Jurkat, Clone E6-1 (cell line): ENCODE data around the gene WWOX.

ENCODE experiments used
- DNase-seq: peaks from one replicate; pipeline ENCODE4 v3.0.0-alpha.2; 2011; ENCODE audit warnings: low read depth, low spot score
- H3K4me3 ChIP-seq: 2 replicates; pipeline ENCODE4 v1.5.1; 2011; ENCODE audit warnings: mild to moderate bottlenecking, low read length, control low read depth, moderate library complexity

Gene WWOX

DNA sequence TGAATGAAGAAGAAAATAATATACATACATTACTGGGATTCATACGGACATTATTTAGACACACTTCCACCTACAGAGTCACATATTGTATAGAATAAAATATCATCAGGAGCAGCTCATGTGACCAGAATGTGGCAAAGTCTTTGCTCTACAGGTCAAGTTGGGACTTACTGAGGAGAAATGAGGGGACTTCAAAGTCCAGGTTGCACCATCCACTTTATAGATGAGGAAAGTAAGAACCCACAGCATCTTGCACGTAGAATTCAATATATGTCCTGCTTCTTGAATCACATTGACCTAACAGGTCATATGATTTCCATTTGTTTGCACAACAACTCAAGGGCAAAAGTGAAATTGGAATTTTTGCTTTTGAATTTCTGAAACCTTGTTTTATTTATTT lies 524.3 kb downstream of the WWOX start:
- no peak for DNase-seq
- H3K4me3 ChIP-seq: no peak overlapping the region

DNA sequence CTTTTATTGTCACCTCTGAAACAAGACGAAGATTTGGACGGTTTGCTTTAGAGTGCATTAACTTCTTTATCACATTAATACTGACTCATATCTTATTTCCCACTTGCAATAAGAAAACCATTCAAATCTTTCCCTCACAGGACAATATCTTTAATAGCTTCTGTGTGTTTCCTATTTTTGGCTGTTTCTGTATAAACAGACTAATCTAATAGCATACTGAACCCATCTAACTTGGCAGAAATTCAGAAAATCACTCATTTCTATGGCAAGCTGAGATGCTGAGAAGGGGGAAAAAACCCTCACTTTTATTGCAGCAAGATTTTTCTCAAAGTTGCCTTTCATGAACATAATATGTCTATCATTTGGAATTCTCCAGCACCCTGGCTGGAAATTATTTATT lies 524.9 kb downstream of the WWOX start:
- no peak for DNase-seq
- no peak overlapping the region for H3K4me3 ChIP-seq

DNA sequence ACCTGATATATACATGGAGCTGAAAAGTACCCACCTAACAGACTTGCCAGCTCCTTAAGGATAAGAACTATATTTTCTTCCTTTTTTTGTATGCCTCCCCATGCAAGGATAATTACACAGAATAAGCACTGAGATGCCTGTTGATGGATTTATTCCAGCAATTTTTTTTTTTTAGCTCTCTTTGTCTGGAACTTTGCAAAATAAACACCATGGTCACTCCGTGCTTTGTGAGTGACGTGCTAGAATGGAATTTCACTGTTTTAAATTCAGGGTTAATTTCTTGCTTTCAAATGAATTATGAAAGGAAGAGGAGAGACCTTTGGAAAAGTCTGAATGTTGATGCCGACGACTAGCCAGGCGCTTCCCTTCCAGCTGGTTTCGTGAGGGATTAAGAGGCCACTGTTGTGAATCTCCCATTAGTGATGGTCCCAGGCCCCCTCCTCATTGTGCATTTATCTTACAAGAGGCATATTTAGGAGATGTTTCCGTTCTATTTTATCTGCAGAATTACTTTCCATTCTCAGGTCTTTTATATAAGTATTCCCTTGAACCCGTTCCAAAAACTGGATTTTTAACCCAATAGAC lies 529.1 kb downstream of the WWOX start:
- H3K4me3 ChIP-seq: no peak overlapping the region
- DNase-seq: no peak

DNA sequence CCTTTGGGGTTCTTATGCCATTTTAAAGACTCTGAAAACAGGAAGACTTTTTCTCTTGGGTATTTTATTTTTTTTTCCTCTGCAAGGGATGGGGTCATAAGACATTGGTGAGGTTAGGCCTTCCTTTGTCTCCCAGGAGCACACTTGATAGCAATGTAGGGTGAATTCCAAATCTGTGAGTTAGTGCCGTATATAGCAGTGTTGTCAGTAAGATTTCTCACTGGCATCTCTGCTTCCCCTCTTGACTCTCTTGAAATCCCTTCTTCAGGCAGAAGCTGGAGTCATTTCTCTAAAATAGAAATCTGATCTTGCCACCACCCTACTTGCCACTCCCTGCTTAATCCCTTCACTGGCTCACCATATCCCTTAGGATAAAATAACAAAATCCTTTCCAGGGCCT lies 529.7 kb downstream of the WWOX start:
- no peak for DNase-seq
- H3K4me3 ChIP-seq: no peak overlapping the region

DNA sequence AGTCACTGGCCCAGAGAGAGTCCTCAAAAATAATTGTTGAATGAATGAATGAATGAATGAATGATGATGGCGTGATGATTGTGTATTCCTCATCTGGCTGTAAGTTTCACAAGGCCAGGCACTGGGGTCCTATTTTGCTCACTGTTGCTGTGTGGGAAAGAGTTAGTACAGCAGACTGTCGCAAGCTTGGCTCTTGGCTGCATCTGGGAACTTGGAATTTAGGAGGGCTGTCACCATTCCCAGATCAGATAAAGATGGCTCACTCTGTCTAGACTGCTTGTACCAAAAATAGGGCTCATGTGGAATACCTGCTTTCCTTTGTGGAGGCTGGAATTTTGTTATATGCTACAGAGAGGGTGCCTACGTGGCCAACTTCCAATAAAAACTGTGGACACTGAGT lies 530.6 kb downstream of the WWOX start:
- DNase-seq: no peak
- H3K4me3 ChIP-seq: no peak overlapping the region

GRCh38 chr16:78633551-78633950 lies 534.1 kb downstream of the WWOX start:
- DNase-seq: no peak
- no peak overlapping the region for H3K4me3 ChIP-seq

DNA sequence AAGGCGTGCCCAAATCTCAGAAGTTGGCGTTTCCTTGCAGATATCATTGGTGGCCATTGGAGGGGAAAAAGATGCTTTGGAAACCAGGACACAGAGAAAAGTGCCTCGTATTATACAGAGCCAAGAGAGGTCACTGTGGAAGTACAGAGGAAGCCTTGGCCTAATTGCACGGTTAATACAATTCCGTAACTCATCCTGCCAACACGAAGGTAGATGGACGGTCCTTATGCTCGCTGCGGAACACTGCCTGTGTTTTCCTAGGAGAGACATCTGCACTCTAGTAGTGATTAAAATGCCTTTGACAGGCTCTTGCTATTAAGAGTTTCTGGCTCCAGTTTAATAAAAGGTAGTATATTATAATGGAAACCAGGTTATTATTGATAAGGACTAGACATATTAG lies 536.4 kb downstream of the WWOX start:
- no peak for DNase-seq
- no peak overlapping the region for H3K4me3 ChIP-seq

DNA sequence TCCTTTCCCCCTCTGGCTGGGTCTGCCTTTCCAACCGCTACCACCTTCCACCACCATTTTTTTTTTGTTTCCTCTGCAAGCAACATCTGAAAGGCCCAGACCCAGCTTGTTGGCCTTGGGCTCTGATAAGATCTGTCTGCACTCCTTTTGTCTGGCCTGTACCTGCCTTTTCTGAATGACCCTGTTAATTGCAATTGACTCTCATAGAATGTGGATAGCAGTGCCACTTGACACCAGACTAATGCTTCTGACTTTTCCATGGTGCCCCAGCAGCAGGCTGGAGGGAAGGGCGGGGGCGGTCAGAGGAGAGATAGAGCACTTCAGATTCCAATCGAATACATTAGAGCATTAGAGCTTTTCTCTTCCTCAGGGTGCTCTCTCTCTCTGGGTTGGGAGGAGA lies 538.9 kb downstream of the WWOX start:
- DNase-seq: no peak
- no peak overlapping the region for H3K4me3 ChIP-seq

DNA sequence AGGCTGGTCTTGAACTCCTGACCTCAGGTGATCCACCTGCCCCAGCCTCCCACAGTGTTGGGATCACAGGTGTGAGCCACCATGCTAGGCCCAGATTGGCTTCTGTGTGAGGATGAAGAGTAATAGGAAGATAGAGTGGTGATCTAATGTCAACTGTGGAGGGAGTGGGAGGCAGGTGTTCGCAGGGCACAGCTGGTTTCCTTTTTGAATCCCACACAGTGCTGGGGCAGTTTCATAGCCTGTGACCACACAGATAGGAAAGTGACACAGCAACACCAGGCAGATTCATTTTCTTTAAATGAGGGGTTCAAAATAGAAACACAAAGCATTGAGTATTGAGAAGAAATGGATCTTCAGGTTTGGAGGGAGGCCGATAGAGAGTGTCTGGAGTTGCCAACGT lies 540.3 kb downstream of the WWOX start:
- no peak overlapping the region for H3K4me3 ChIP-seq
- DNase-seq: no peak

DNA sequence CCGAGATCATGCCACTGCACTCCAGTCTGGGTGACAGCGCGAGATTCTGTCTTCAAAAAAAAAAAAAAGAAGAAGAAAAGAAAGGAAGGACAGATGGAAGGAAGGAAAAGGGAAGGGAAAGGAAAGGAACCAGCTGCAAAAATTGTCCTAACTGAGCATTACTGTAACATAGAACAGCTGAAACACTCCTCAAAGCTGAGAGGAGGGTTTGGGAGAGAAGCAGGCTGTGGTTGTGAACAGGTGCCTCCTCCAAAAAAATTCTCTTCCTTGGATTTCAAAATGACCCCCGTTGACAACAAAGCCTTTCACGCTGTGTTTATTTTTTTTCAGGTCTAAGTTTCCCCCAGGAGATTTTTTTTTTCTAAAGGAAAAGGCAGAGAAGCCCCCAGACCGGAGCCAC lies 541.4 kb downstream of the WWOX start:
- H3K4me3 ChIP-seq: no peak overlapping the region
- DNase-seq: no peak

- H3K4me3 ChIP-seq: no peak overlapping the region
- no peak for DNase-seq
Measured at GRCh38 chr16:78641433-78641832, 542.0 kb downstream of the WWOX start.

- no peak overlapping the region for H3K4me3 ChIP-seq
- no peak for DNase-seq
Measured at GRCh38 chr16:78642621-78643285, 543.3 kb downstream of the WWOX start.

DNA sequence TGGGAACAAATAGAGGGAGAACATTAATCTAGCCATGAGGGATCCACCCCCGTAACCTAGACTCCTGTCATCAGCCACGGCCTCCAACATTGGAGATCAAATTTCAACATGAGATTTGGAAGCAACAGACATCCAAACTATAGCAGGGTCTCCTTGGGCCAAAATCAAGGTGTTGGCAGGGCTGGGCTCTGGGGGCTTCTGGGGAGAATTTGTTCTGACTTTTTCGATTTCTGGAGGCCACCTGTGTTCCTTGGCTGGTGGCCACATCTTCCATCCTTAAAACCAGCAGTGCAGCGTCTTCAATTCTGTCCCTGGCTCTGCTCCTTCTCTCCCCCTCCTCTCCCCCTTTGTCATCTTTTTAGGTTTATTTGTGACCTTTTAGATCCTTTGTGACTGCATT lies 546.2 kb downstream of the WWOX start:
- H3K4me3 ChIP-seq: no peak overlapping the region
- no peak for DNase-seq

GRCh38 chr16:78647019-78647418 lies 547.6 kb downstream of the WWOX start:
- DNase-seq: no peak
- no peak overlapping the region for H3K4me3 ChIP-seq

GRCh38 chr16:78647491-78647890 lies 548.0 kb downstream of the WWOX start:
- no peak for DNase-seq
- no peak overlapping the region for H3K4me3 ChIP-seq

GRCh38 chr16:78648517-78648916 lies 549.1 kb downstream of the WWOX start:
- no peak for DNase-seq

DNA sequence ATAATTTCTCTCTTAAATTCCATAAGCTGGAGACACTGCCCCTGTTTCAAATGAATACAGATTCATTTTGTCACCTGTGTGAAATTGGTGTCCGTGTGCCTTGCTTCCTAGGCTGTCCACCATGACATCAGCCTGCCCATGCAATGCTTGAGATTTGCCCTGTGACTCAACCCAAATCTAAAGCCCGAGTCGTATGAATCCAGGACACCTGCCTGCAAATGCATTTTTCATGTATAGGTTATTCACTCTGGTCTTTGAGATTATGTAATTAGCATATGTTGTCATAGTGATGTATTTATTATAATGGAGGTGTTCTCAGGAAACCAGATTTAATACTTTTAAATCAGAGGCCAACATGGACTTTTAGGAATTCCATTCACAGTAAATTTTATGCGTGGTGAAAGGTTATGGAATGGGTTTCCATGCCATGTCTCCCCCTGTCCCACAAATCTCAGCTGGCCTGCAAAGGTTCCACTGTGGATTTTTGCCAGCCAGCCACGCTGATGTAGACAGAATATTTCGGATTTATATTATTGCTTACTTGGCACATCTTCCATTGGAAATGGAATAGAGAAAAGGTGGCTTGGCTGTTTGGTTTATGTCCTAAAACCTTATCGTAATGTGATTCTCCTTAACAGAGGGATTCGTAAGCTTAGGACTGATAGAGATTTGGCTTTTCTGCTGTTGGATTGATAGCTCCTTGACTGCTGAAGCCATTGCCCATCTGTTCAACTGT lies 551.1 kb downstream of the WWOX start:
- H3K4me3 ChIP-seq: no peak overlapping the region
- no peak for DNase-seq

More at GRCh38 chr16:78648517-78648916, 549.1 kb downstream of the WWOX start:
- H3K4me3 ChIP-seq: no peak overlapping the region

GRCh38 chr16:78654929-78655328 lies 555.5 kb downstream of the WWOX start:
- DNase-seq: no peak
- no peak overlapping the region for H3K4me3 ChIP-seq

DNA sequence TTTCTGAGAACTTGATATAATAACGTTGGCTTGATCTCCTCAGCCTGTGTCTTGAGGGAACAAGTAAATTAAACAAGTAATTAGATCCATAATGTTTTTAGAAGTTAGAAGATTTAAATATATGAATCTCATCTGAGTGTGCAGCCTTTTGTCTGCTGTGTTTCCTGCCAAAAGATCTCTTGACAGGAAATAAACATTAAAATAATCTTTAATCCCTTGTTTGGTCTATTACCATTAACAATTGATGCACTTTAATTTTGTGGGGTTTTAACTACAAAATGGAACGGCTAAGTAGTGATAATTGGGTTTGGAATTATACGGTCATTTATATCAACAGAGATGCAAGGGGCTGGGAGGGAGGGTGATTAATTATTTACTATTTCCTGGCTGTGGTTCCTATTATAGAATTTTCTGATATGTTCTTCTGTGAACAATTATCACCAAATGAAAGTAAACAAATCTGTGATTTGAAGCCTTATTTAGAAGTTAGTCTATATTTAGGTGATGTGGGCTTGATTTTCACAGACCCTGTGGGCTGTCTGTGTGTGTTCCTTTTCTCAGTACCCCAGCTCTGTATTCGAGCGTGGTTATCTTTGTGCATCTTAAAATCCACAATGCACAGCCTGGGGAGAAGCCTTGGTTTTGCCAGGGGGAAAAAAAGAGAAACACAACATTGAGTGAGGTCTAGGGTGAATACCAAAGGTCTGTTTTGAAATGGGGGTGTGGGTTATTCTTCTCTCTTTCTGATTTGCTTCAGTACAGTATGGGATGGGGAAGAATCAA lies 556.1 kb downstream of the WWOX start:
- no peak overlapping the region for H3K4me3 ChIP-seq
- DNase-seq: no peak

DNA sequence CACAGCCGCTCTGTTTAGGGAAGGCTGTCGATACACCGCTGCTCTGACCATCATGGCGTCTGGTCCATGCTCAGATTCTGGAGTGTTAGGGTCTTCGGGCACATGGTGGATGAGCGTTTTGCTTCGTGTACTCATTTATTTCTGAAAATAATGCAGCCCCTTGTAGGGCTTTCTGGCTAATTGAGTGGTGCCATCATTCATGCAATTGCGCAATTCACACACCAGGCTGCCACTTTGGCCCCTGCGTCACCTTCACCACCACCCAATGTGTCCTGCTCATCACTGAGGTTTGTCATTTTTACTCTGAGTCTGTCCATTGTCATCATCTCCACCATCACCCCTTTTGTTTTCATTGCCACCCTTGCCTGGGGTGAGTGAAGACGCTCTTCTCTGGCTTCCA lies 557.4 kb downstream of the WWOX start:
- no peak for DNase-seq
- H3K4me3 ChIP-seq: no peak overlapping the region
